Sigmoid colon (tissue), 4 donors: ENCODE data around the gene CLTB.

Source experiments
- EP300 ChIP-seq, 4 donors: sonication (generic); formaldehyde crosslinking; IDR thresholded peaks; one replicate each; pipeline ENCODE4 v1.6.1; 2017; ENCODE audit warnings: antibody characterized with exemption in 4 of 4
- POLR2A ChIP-seq, 2 donors: fragments of 450-650 bp; IDR thresholded peaks; one replicate each; pipeline ENCODE4 v1.6.1; 2016; ENCODE audit warnings: antibody characterized with exemption in 2 of 2, mild to moderate bottlenecking in 2 of 2, moderate library complexity in 2 of 2
- POLR2AphosphoS5 ChIP-seq, 4 donors: sonication (generic); formaldehyde crosslinking; IDR thresholded peaks; one replicate each; pipeline ENCODE4 v1.6.1; 2017; ENCODE audit warnings: antibody characterized with exemption in 4 of 4
- TF ChIP-seq, protein P1 (sequence below), 4 experiments: fragments of 450-650 bp in 3 of 4; fragments of 200-600 bp in 1 of 4; IDR thresholded peaks; one replicate each; pipeline ENCODE4 v1.5.1; 2016 to 2019; ENCODE audit warnings: antibody characterized with exemption in 4 of 4, mild to moderate bottlenecking in 3 of 4, moderate library complexity in 2 of 4

- TF ChIP-seq POLR2A (IDR thresholded peaks at IDR 0.05) (no peak), EP300 (IDR thresholded peaks at IDR 0.05) (no peak), POLR2AphosphoS5 (IDR thresholded peaks at IDR 0.05) (no peak)
- TF ChIP-seq, protein P1, sequence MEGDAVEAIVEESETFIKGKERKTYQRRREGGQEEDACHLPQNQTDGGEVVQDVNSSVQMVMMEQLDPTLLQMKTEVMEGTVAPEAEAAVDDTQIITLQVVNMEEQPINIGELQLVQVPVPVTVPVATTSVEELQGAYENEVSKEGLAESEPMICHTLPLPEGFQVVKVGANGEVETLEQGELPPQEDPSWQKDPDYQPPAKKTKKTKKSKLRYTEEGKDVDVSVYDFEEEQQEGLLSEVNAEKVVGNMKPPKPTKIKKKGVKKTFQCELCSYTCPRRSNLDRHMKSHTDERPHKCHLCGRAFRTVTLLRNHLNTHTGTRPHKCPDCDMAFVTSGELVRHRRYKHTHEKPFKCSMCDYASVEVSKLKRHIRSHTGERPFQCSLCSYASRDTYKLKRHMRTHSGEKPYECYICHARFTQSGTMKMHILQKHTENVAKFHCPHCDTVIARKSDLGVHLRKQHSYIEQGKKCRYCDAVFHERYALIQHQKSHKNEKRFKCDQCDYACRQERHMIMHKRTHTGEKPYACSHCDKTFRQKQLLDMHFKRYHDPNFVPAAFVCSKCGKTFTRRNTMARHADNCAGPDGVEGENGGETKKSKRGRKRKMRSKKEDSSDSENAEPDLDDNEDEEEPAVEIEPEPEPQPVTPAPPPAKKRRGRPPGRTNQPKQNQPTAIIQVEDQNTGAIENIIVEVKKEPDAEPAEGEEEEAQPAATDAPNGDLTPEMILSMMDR (IDR thresholded peaks at IDR 0.05): no peak
Observed at GRCh38 chr5:176432707-176433106, 16.4 kb upstream of the CLTB start.
